Neural crest cell (in vitro differentiated cells): ENCODE measurements around the gene ARHGAP21. TPM values are rescaled to one million over a fixed set of nuclear protein-coding genes. Genes with fewer than 3 reads are reported as not detected.

ENCODE experiments used
- DNase-seq: peaks from one replicate; pipeline ENCODE4 v3.0.0; 2021; ENCODE audit warnings: low read depth, mixed read lengths, low spot score
- H3K27ac Mint-ChIP-seq: one replicate; pipeline ENCODE4 v1.8.0; 2021; ENCODE audit warnings: mild to moderate bottlenecking, mixed read lengths; ENCODE audit not compliant: unreplicated experiment
- H3K27me3 Mint-ChIP-seq: 2 replicates; pipeline ENCODE4 v1.8.0; 2021; ENCODE audit warnings: low read depth, mild to moderate bottlenecking, mixed read lengths
- H3K36me3 Mint-ChIP-seq: 2 replicates; pipeline ENCODE4 v1.8.0; 2021; ENCODE audit warnings: low read depth, mild to moderate bottlenecking, mixed read lengths
- H3K4me1 Mint-ChIP-seq: 2 replicates; pipeline ENCODE4 v1.8.0; 2021; ENCODE audit warnings: mixed read lengths
- H3K4me3 Mint-ChIP-seq: one replicate; pipeline ENCODE4 v1.8.0; 2021; ENCODE audit warnings: mild to moderate bottlenecking, mixed read lengths
- H3K9me3 Mint-ChIP-seq: 2 replicates; pipeline ENCODE4 v1.8.0; 2021; ENCODE audit warnings: mixed read lengths
- CTCF ChIP-seq: fragments of 200-600 bp; sonication (generic); conservative IDR thresholded peaks from 2 replicates; pipeline ENCODE4 v1.5.0; 2021; ENCODE audit warnings: antibody characterized with exemption, mild to moderate bottlenecking
- total RNA-seq: library from RNA; stranded (reverse); gene quantifications from 2 replicates; pipeline ENCODE4 v1.2.1, GENCODE V29; 2021

The ARHGAP21 gene
- total RNA-seq, 1 donor from 2014 or later: 108 TPM

- Mint-ChIP-seq H3K4me3 (no peak overlapping the region), H3K9me3 (no peaks in the 10 kb centered on the region), H3K4me1 (no peaks in the 10 kb centered on the region), H3K36me3 (peaks cover 14% of the 10 kb centered on the region), H3K27me3 (no peaks in the 10 kb centered on the region), H3K27ac (no peak overlapping the region)
- TF ChIP-seq CTCF: no peak
- no peak for DNase-seq
Observed at GRCh38 chr10:24616536-24616935, 107.2 kb downstream of the ARHGAP21 start.

- H3K27ac Mint-ChIP-seq: no peak overlapping the region
- H3K4me3 Mint-ChIP-seq: no peak overlapping the region
- no peaks in the 10 kb centered on the region for H3K9me3 Mint-ChIP-seq
- TF ChIP-seq CTCF: no peak
- no peak for DNase-seq
- peaks cover 17% of the 10 kb centered on the region for H3K36me3 Mint-ChIP-seq
- H3K27me3 Mint-ChIP-seq: no peaks in the 10 kb centered on the region
- peaks cover 10% of the 10 kb centered on the region for H3K4me1 Mint-ChIP-seq
Observed at GRCh38 chr10:24606021-24606420, 117.7 kb downstream of the ARHGAP21 start.

GRCh38 chr10:24605141-24605540 is 118.5 kb downstream of the ARHGAP21 start:
- H3K9me3 Mint-ChIP-seq: no peaks in the 10 kb centered on the region
- H3K36me3 Mint-ChIP-seq: peaks cover 23% of the 10 kb centered on the region
- no peak overlapping the region for H3K27ac Mint-ChIP-seq
- H3K4me1 Mint-ChIP-seq: peaks cover 10% of the 10 kb centered on the region
- no peaks in the 10 kb centered on the region for H3K27me3 Mint-ChIP-seq
- H3K4me3 Mint-ChIP-seq: no peak overlapping the region
- TF ChIP-seq CTCF: no peak
- DNase-seq: no peak

- no peaks in the 10 kb centered on the region for H3K27me3 Mint-ChIP-seq
- H3K4me3 Mint-ChIP-seq: no peak overlapping the region
- H3K36me3 Mint-ChIP-seq: peaks cover 28% of the 10 kb centered on the region
- no peak for DNase-seq
- TF ChIP-seq CTCF: no peak
- H3K4me1 Mint-ChIP-seq: peaks cover 10% of the 10 kb centered on the region
- H3K9me3 Mint-ChIP-seq: no peaks in the 10 kb centered on the region
- H3K27ac Mint-ChIP-seq: no peak overlapping the region
Observed at GRCh38 chr10:24603333-24603732, 120.4 kb downstream of the ARHGAP21 start.

- Mint-ChIP-seq H3K27ac (no peak overlapping the region), H3K9me3 (no peaks in the 10 kb centered on the region), H3K27me3 (no peaks in the 10 kb centered on the region), H3K4me1 (no peaks in the 10 kb centered on the region), H3K36me3 (peaks cover 20% of the 10 kb centered on the region), H3K4me3 (no peak overlapping the region)
- no peak for DNase-seq
- TF ChIP-seq CTCF: no peak
Observed at GRCh38 chr10:24597961-24598360, 125.7 kb downstream of the ARHGAP21 start.

- no peak for DNase-seq
- Mint-ChIP-seq H3K4me3 (no peak overlapping the region), H3K36me3 (peaks cover 15% of the 10 kb centered on the region), H3K4me1 (no peaks in the 10 kb centered on the region), H3K27ac (no peak overlapping the region), H3K27me3 (no peaks in the 10 kb centered on the region), H3K9me3 (no peaks in the 10 kb centered on the region)
- TF ChIP-seq CTCF: no peak
Observed at GRCh38 chr10:24597426-24597825, 126.3 kb downstream of the ARHGAP21 start.
